HEK293 (cell line): ENCODE data around the gene COL3A1.

Experiments
- CTCF ChIP-seq: fragments of 450-650 bp; formaldehyde crosslinking; IDR thresholded peaks from 2 replicates; pipeline ENCODE4 v1.5.1; 2016; ENCODE audit warnings: missing biosample characterization, missing genetic modification characterization
- KLF16 ChIP-seq: fragments of 450-650 bp; formaldehyde crosslinking; IDR thresholded peaks from 2 replicates; pipeline ENCODE4 v1.5.1; 2017; ENCODE audit warnings: missing biosample characterization, missing genetic modification characterization
- MEIS1 ChIP-seq: sonication (generic); formaldehyde crosslinking; IDR thresholded peaks from 2 replicates; pipeline ENCODE4 v1.8.1; 2022; ENCODE audit warnings: missing genetic modification reagents, mild to moderate bottlenecking, borderline replicate concordance
- TSHZ1 ChIP-seq: fragments of 450-650 bp; formaldehyde crosslinking; IDR thresholded peaks from 2 replicates; pipeline ENCODE4 v1.5.1; 2016; ENCODE audit warnings: missing biosample characterization, missing genetic modification characterization, borderline replicate concordance
- ZNF10 ChIP-seq: fragments of 450-650 bp; formaldehyde crosslinking; IDR thresholded peaks from 2 replicates; pipeline ENCODE4 v1.5.1; 2017; ENCODE audit warnings: missing biosample characterization, missing genetic modification characterization
- ZNF175 ChIP-seq: fragments of 450-650 bp; formaldehyde crosslinking; IDR thresholded peaks from 2 replicates; pipeline ENCODE4 v1.5.1; 2016; ENCODE audit warnings: missing biosample characterization, missing genetic modification characterization
- ZNF24 ChIP-seq: fragments of 450-650 bp; formaldehyde crosslinking; IDR thresholded peaks from 2 replicates; pipeline ENCODE4 v1.5.1; 2016; ENCODE audit warnings: missing biosample characterization, missing genetic modification characterization
- ZNF335 ChIP-seq: fragments of 450-650 bp; formaldehyde crosslinking; conservative IDR thresholded peaks from 2 replicates; pipeline ENCODE4 v1.5.1; 2016; ENCODE audit warnings: missing biosample characterization, missing genetic modification characterization
- ZNF610 ChIP-seq: fragments of 450-650 bp; formaldehyde crosslinking; IDR thresholded peaks from 2 replicates; pipeline ENCODE4 v1.5.1; 2016; ENCODE audit warnings: missing biosample characterization, missing genetic modification characterization, borderline replicate concordance
- ZNF704 ChIP-seq: fragments of 450-650 bp; formaldehyde crosslinking; IDR thresholded peaks from 2 replicates; pipeline ENCODE4 v1.5.1; 2016; ENCODE audit warnings: missing biosample characterization, missing genetic modification characterization
- ZXDB ChIP-seq: fragments of 450-650 bp; formaldehyde crosslinking; IDR thresholded peaks from 2 replicates; pipeline ENCODE4 v1.5.1; 2016; ENCODE audit warnings: missing biosample characterization, missing genetic modification characterization
- TF ChIP-seq, protein P1 (sequence below): fragments of 450-650 bp; formaldehyde crosslinking; IDR thresholded peaks from 2 replicates; pipeline ENCODE4 v1.5.1; 2016; ENCODE audit warnings: missing biosample characterization, missing genetic modification characterization
- TF ChIP-seq, protein P2 (sequence below): fragments of 450-650 bp; formaldehyde crosslinking; IDR thresholded peaks from 2 replicates; pipeline ENCODE4 v1.5.1; 2016; ENCODE audit warnings: missing biosample characterization, missing genetic modification characterization

DNA sequence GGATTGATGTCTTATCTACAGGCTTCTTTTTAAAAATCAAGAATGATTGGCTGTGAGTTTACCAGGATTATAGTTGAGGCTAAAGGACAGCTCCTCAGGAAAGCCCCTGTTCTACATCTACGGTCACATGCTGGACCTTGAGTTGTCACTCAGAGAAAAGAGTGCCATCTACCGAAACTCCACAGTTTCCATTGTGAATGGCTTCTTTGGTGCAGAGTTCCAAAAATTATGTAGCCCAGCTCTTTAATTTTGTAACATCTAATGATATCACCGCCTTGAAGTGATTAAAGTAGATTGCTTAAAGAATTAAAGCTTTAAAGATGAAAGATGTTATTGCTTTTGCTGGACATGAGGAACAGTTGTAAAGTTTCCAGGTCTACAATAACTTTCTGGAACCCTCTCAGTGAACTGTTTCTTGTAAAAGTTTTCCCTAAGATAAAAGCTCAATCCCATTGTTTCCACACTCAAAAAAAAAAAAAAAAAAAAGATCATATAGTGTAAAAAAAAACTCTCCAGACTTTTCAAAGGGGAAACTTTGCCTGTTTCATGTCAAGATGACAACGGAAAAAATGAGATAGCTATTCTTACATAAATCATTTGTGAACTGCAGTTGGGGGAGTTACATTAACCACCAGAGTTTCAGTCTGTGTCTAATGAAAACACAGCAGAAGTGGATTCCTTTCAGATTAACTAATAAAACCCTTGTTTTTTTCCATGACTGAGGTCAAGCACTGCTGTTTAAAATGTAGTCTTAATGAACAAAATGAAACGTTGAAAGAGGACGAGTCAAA is 4.3 kb downstream of the COL3A1 start:
- TF ChIP-seq ZNF24 (tag by site-specific recombination) (no peak), KLF16 (tag by site-specific recombination) (no peak), CTCF (0 out of 2 replicates have a peak, but pooled peaks have one; percentile 20), ZNF335 (tag by site-specific recombination) (peak; percentile 33; the same call in 1 of the 2 replicates), ZNF610 (no peak), ZNF10 (tag by site-specific recombination) (no peak), TSHZ1 (no peak), MEIS1 (CRISPR knock-in tag) (no peak), ZXDB (tag by site-specific recombination) (no peak), ZNF704 (tag by site-specific recombination) (no peak), ZNF175 (tag by site-specific recombination) (no peak)
- TF ChIP-seq, protein P1, sequence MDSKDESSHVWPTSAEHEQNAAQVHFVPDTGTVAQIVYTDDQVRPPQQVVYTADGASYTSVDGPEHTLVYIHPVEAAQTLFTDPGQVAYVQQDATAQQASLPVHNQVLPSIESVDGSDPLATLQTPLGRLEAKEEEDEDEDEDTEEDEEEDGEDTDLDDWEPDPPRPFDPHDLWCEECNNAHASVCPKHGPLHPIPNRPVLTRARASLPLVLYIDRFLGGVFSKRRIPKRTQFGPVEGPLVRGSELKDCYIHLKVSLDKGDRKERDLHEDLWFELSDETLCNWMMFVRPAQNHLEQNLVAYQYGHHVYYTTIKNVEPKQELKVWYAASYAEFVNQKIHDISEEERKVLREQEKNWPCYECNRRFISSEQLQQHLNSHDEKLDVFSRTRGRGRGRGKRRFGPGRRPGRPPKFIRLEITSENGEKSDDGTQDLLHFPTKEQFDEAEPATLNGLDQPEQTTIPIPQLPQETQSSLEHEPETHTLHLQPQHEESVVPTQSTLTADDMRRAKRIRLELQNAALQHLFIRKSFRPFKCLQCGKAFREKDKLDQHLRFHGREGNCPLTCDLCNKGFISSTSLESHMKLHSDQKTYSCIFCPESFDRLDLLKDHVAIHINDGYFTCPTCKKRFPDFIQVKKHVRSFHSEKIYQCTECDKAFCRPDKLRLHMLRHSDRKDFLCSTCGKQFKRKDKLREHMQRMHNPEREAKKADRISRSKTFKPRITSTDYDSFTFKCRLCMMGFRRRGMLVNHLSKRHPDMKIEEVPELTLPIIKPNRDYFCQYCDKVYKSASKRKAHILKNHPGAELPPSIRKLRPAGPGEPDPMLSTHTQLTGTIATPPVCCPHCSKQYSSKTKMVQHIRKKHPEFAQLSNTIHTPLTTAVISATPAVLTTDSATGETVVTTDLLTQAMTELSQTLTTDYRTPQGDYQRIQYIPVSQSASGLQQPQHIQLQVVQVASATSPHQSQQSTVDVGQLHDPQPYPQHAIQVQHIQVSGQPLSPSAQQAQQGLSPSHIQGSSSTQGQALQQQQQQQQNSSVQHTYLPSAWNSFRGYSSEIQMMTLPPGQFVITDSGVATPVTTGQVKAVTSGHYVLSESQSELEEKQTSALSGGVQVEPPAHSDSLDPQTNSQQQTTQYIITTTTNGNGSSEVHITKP (tag by site-specific recombination): no peak
- TF ChIP-seq, protein P2, sequence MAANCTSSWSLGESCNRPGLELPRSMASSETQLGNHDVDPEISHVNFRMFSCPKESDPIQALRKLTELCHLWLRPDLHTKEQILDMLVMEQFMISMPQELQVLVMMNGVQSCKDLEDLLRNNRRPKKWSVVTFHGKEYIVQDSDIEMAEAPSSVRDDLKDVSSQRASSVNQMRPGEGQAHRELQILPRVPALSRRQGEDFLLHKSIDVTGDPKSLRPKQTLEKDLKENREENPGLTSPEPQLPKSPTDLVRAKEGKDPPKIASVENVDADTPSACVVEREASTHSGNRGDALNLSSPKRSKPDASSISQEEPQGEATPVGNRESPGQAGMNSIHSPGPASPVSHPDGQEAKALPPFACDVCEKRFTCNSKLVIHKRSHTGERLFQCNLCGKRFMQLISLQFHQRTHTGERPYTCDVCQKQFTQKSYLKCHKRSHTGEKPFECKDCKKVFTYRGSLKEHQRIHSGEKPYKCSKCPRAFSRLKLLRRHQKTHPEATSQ (tag by site-specific recombination): no peak
